NOMO-1 treated with dmso at 0.1 percent for 144 hours (cell line): Measurements from ENCODE around the gene JARID2.

Experiments used
- DNase-seq: peaks from one replicate; lab custom pipeline; 2025; ENCODE audit not compliant: unreplicated experiment; lab: John Stamatoyannopoulos, UW

JARID2 gene

DNA sequence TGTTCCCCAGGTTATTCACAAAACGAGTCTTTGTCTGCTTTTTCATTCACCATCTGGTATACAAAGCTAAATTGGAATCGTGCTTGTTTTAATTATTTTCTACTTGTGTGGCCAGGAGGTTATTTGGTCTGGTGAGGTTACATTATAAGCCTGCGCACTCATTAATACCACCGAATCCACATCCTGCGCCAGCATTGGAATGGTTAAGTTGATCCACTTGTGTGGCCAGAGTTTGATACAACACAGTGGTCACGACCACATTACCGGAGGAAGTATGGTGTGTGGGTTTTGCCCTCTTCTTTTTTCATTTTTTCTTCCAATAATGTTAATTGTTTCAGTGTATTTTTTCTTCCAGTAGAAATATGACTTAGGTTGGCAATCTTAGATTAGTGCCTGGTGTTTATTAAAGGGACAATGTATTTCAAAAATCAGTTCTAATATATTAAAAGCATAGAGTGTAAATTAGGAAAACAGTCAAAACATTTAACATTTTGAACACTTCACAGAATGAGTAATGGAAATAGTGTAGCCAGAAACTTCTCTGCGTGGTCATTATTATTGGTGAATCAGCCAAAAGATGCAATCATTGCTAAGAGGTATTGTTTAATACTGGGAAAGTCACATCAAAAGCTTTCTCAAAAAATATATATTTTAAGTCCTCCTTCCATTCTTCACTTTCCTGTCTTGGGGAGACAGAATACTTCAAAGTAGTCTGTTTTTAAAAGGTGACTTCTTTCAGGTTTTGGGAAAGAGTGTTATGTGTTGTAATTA lies 84.5 kb downstream of the JARID2 start:
- DNase-seq: no peak

DNA sequence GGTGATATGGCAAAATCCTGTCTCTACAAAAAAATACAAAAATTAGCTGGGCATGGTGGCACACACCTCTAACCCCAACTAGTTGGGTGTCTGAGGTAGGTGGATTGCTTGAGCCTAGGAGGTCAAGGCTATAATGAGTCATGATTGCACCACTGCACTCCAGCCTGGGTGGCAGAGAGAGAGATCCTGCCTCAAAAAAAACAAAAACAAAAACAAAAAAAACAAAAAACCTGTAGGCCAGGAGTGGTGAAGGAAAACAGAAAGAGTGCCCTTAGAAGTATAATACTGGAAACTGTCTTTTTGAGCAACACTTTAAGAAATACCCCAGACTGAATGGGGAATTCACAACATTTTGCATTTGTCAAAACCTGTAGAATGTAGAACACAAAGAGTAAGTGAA lies 85.3 kb downstream of the JARID2 start:
- DNase-seq: no peak

- DNase-seq: no peak
These were observed 85.9 kb downstream of the JARID2 start for GRCh38 chr6:15331629-15332251.

GRCh38 chr6:15332446-15332845 lies 86.6 kb downstream of the JARID2 start:
- no peak for DNase-seq

- DNase-seq: no peak
These were observed 89.5 kb downstream of the JARID2 start for GRCh38 chr6:15335385-15335784.

DNA sequence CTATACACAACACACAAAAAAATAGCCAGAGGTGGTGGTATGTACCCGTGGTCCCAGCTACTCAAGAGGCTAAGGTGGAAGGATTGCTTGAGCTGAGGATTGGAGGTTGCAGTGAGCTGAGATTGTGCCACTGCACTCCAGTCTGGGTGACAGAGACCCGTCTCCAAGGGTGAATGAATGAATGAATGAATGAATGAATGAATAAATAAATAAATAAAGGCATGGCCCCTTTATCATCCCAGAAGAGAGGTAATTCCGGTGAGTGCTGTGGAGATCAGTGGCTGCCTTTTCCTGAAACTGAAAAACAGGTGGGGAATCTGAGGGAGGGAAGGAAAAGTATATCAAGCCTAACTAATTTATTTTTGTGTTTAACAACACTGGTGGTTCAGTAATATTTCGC lies 90.0 kb downstream of the JARID2 start:
- no peak for DNase-seq

DNA sequence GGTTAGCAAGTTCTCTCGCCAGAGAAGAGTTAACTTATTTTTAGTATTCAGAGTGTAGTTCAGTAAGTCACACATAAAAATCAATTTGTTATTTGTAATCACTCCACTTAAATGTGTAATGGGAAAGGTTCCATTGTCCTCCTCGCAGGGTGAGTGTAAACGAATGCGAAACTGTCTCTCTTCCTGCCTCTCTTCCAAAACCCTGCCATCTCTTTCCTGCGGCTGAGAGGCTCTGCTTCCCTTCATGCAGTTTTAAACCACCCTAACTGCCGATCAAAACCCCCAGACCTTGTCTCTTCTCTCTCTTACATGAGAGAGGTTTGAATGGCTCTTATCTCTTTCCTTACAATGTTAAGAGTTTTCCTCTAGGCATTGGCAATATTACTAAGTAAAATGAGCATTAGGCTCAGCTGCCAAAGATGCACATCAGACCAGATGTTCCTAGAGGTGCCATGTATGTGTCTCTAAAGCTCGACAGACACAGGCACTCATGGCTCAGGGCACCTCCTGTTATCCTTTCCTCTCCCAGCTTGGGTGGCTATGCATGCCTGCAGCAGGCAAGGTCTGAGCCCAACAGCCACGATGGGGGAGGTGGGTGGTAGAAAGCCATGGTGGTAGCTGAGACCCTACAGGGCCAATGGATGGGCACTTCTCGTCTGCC lies 91.2 kb downstream of the JARID2 start:
- no peak for DNase-seq

DNA sequence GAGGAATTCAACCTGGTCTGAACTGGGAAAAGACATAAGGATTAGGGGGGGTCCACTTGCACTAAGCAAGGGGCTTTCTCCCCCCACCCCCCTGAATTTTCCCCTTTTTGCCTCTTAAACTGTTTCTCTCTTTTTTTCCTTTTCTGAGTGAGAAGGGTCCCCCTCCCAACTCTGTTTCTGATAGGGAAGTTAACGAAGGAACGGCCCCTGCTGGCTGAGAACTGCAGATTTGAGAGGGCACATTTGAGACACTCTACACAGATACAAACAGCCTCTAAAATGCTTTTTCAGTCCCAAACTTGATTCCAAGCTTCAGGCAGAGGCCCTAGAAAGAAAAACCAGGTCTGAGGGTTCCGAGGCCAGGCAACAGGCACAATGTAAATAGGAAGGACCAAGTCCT lies 91.7 kb downstream of the JARID2 start:
- no peak for DNase-seq

GRCh38 chr6:15338476-15338875 lies 92.6 kb downstream of the JARID2 start:
- no peak for DNase-seq

DNA sequence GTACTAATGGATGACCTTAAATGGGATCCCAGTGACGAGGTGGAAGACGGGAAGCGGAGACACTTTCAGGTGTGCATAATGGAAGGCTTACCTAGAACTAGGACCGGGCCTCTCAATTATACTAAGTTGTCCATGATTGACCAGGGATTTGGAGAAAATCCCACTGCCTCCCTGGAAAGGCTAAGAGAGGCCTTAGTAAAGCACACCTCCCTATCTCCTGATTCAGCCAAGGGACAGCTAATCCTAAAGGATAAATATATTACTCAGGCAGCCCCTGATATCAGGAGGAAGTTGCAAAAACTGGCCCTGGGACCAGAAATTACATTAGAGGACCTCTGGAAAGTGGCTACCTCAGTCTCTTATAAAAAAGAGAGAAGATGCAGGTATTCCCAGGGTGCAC lies 93.2 kb downstream of the JARID2 start:
- DNase-seq: no peak

GRCh38 chr6:15340105-15340601 lies 94.3 kb downstream of the JARID2 start:
- DNase-seq: no peak

DNA sequence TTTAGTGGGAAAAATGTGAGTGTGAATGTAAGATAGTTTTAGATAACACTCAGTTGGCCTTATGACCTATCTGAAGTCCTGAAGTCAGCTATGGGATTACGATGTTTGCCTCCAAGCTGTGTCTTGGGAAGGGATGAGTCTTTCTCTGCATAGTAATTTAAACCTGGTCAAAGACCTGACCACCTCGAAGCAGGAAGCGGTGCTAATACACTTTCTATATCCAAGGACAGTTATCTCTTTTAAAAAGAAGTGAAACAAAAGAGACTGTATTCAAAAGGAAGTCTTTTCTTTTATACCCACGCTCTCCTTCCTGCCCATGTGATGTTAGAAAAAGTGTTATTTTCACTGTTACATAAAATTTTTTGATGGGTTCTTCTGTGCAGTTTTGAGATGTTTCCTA lies 94.9 kb downstream of the JARID2 start:
- DNase-seq: no peak

- no peak for DNase-seq
These were observed 95.6 kb downstream of the JARID2 start for GRCh38 chr6:15341311-15342001.

- no peak for DNase-seq
These were observed 96.2 kb downstream of the JARID2 start for GRCh38 chr6:15342114-15342513.

- no peak for DNase-seq
These were observed 97.8 kb downstream of the JARID2 start for GRCh38 chr6:15343490-15344191.

- DNase-seq: no peak
These were observed 98.3 kb downstream of the JARID2 start for GRCh38 chr6:15344192-15344519.

DNA sequence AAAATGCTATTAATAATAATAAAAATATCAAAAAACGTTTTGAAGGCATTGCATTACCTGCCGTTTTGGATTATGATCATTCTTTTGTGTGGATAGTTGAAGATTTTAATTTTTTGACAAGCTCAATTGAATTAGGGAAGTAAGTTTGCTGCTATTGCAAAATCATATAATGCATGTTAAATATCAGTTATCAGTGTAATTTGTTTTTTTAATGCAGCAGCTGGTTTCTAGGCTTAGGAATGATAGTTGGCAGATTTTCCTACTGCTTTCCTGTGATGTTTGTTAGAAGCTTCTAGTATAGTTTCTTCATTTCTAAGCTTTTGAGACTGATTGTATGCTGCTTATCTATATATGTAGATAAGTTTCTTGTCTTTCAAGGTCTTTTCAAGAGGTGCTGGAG lies 99.0 kb downstream of the JARID2 start:
- no peak for DNase-seq

GRCh38 chr6:15346315-15346714 lies 100.4 kb downstream of the JARID2 start:
- no peak for DNase-seq

- DNase-seq: no peak
These were observed 102.7 kb downstream of the JARID2 start for GRCh38 chr6:15348528-15348927.

DNA sequence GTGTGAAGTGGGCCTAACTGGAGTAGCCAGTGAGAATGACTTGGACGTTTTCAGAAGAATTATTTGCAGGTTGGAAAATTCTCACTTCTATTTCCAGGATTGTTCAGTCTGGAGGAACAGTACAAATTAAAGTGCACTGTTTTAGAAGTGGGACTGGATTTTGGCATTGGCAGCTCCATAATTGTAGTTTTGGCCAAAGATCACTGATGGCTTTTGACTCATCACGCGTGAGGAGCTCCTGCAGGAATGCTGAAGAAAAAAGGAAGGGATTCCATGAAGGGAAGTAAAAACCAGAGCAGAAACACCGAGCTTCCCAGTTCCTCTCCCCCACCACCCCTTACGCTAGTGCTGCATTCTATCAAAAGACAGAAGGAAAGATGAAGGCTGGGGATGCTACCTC lies 103.5 kb downstream of the JARID2 start:
- no peak for DNase-seq
